Measurements from ENCODE around the gene TNFAIP8L3.
"Not testable (repeated sequence)": the region's sequence is repeated elsewhere in the genome, so short reads cannot be mapped to it uniquely, and the experiment has no call there.

TNFAIP8L3 gene

DNA sequence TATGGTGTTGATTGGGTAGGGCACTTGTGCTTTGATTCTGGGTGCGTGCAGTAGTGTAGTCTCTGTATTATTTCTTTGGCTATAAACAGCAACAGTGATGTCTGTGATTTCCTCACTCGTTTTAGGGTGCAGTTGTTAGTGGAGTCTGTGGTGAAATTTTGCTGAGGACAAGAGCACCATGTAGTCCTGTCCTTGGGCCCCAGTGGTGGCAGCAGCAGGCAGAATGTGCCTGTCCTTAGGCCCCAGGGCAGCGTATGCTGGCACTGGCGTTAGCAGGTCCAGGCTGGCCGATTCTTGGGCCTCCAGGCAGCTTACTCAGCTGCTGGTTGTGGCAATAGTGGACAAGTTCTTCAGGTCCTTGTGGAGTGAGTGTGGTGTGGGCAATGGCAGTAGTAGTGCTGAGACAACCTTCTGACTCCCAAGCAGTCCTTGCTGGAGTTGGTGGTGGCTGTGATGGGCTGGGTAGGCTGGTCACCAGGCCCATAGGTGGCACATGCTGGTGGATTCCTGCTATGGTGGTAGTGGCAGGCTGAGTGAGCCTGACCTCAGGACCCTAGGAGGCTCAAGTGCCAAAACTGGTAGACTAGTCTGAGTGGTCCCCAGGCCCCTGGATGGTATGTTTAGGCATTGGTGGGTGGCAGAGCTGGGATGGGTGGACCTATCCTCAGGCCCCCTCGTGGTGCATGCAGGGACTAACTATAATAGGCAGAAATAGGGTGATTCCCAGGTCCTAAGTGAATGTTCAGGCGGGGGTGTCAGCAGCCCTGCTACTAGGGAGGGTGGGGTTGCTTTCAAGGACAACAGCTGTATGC, 56.3 kb downstream of the TNFAIP8L3 start:
- no peak overlapping the region for H3K4me3 ChIP-seq (ENCODE audit: low read length, poor library complexity, severe bottlenecking)
- H3K36me3 ChIP-seq (ENCODE audit: insufficient read depth, low read length): no peaks in the 10 kb centered on the region
- no peaks in the 10 kb centered on the region for H3K79me2 ChIP-seq (ENCODE audit: insufficient read depth, low read length)
- no peaks in the 10 kb centered on the region for H3K9me2 ChIP-seq (replicated peaks; ENCODE audit: low read depth, low read length)
- no peaks in the 10 kb centered on the region for H3F3A ChIP-seq (ENCODE audit: low read depth)
- no peaks in the 10 kb centered on the region for H3K9me3 ChIP-seq (ENCODE audit: insufficient read depth, low read depth, low read length)
- H3K27me3 ChIP-seq (ENCODE audit: insufficient read depth, low read length, poor library complexity, severe bottlenecking): no peaks in the 10 kb centered on the region
- TF ChIP-seq CTCF (conservative IDR thresholded peaks at IDR 0.05; ENCODE audit: low read length) (no peak), EZH2phosphoT487 (IDR thresholded peaks at IDR 0.05; ENCODE audit: borderline replicate concordance) (no peak)
- no peak overlapping the region for H2AFZ ChIP-seq (ENCODE audit: low read length)
- no peak overlapping the region for H3K4me2 ChIP-seq (ENCODE audit: low read depth, low read length, poor library complexity, severe bottlenecking)
- H4K20me1 ChIP-seq (ENCODE audit: insufficient read depth, low read length, poor library complexity, severe bottlenecking): no peaks in the 10 kb centered on the region
- H3K4me1 ChIP-seq (ENCODE audit: insufficient read depth, low read length, poor library complexity, severe bottlenecking): no peaks in the 10 kb centered on the region
- H3K9ac ChIP-seq (ENCODE audit: low read depth, low read length, poor library complexity, severe bottlenecking): no peak overlapping the region

DNA sequence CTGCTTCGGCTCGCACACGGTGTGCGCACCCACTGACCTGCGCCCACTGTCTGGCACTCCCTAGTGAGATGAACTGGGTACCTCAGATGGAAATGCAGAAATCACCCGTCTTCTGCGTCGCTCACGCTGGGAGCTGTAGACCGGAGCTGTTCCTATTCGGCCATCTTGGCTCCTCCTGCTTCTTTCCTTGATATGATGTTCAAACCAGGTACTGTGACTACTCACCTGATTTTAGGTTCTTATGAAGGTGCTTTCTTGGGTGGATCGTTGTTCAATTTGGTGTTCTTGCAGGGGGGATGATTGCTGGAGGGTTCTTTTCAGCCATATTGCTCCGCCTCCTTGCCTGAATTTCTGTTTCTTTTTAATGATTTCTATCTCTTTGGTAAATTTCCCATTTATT, 57.2 kb downstream of the TNFAIP8L3 start:
- not testable (repeated sequence) for H4K20me1 ChIP-seq (ENCODE audit: insufficient read depth, low read length, poor library complexity, severe bottlenecking); H3K9ac ChIP-seq (ENCODE audit: low read depth, low read length, poor library complexity, severe bottlenecking)

DNA sequence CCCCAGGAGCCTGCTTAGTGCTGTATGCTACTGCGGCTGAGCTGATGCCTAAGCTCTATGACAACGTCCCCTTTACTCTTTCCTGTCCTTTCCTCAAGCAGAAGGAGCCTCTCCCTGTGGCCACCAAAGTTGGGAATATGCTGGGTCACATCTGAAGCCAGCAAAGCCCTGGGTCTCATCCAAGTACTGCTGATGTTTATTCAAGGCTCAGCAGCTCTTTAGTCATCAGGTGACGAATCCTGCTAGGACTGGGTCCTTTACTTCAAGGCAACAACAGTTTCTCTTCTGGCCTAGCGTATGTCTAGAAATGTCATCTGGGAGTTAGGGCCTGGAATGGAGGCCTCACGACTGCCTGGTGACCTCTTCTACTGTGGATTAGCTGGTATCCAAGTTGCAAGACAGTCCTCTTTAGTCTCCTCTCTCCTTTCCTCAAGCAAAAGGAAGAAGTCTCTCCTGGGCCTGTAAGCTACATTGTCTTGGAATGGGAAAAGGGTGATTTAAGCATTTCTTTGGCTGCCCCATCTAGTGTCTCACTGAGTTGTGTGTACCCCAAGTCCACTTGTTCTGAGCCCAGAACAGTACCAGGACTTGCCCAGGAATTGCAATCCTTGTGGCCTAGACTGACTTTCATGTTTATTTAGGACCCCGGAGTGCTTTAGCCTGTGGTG, 63.9 kb downstream of the TNFAIP8L3 start:
- H3K9me2 ChIP-seq (replicated peaks; ENCODE audit: low read depth, low read length): no peaks in the 10 kb centered on the region
- TF ChIP-seq EZH2phosphoT487 (IDR thresholded peaks at IDR 0.05; ENCODE audit: borderline replicate concordance): no peak
- no peak for TF ChIP-seq CTCF (conservative IDR thresholded peaks at IDR 0.05; ENCODE audit: low read length)
- no peaks in the 10 kb centered on the region for H3F3A ChIP-seq (ENCODE audit: low read depth)
- H3K4me2 ChIP-seq (ENCODE audit: low read depth, low read length, poor library complexity, severe bottlenecking): no peak overlapping the region
- no peaks in the 10 kb centered on the region for H3K79me2 ChIP-seq (ENCODE audit: insufficient read depth, low read length)
- no peak overlapping the region for H3K4me3 ChIP-seq (ENCODE audit: low read length, poor library complexity, severe bottlenecking)
- no peaks in the 10 kb centered on the region for H3K36me3 ChIP-seq (ENCODE audit: insufficient read depth, low read length)
- no peaks in the 10 kb centered on the region for H4K20me1 ChIP-seq (ENCODE audit: insufficient read depth, low read length, poor library complexity, severe bottlenecking)
- no peak overlapping the region for H3K9ac ChIP-seq (ENCODE audit: low read depth, low read length, poor library complexity, severe bottlenecking)
- H3K9me3 ChIP-seq (ENCODE audit: insufficient read depth, low read depth, low read length): no peaks in the 10 kb centered on the region
- no peak overlapping the region for H2AFZ ChIP-seq (ENCODE audit: low read length)
- no peaks in the 10 kb centered on the region for H3K27me3 ChIP-seq (ENCODE audit: insufficient read depth, low read length, poor library complexity, severe bottlenecking)
- no peaks in the 10 kb centered on the region for H3K4me1 ChIP-seq (ENCODE audit: insufficient read depth, low read length, poor library complexity, severe bottlenecking)

More for the DNA sequence above, 57.2 kb downstream of the TNFAIP8L3 start:
- not testable (repeated sequence) for H3K27me3 ChIP-seq (ENCODE audit: insufficient read depth, low read length, poor library complexity, severe bottlenecking); H3K79me2 ChIP-seq (ENCODE audit: insufficient read depth, low read length); H3K9me3 ChIP-seq (ENCODE audit: insufficient read depth, low read depth, low read length); H3K4me3 ChIP-seq (ENCODE audit: low read length, poor library complexity, severe bottlenecking); H3K9me2 ChIP-seq (replicated peaks; ENCODE audit: low read depth, low read length); H2AFZ ChIP-seq (ENCODE audit: low read length); H3F3A ChIP-seq (ENCODE audit: low read depth); H3K4me1 ChIP-seq (ENCODE audit: insufficient read depth, low read length, poor library complexity, severe bottlenecking); H3K36me3 ChIP-seq (ENCODE audit: insufficient read depth, low read length); H3K4me2 ChIP-seq (ENCODE audit: low read depth, low read length, poor library complexity, severe bottlenecking)

Data from Loucy (cell line).